ENCODE measurements around the gene RP9. TPM values are rescaled to one million over a fixed set of nuclear protein-coding genes. Genes with fewer than 3 reads are reported as not detected.

RP9 gene
- total and polyA plus RNA-seq, 2 of the 13 experiments (the other 11 are each of a cell fraction or from before 2014, with no cell fraction given) = 14.2 to 18.6 TPM

GRCh38 chr7:33062782-33063443 is 46.3 kb downstream of the RP9 start (continued):
- TF ChIP-seq HDAC2 (CRISPR knock-in tag; IDR thresholded peaks at IDR 0.05) (no peak), FOXK2 (IDR thresholded peaks at IDR 0.05) (no peak), ZNF513 (CRISPR knock-in tag; conservative IDR thresholded peaks at IDR 0.05) (no peak), ZNF569 (CRISPR knock-in tag; IDR thresholded peaks at IDR 0.05; ENCODE audit: borderline replicate concordance) (no peak), FOXA3 (CRISPR knock-in tag; IDR thresholded peaks at IDR 0.05) (no peak; the same call in 1 of the 2 replicates), NFE2 (CRISPR knock-in tag; IDR thresholded peaks at IDR 0.05) (no peak), SP1 (IDR thresholded peaks at IDR 0.05) (no peak), SP1 (CRISPR knock-in tag; IDR thresholded peaks at IDR 0.05) (peak; percentile 75), NFE2L2 (IDR thresholded peaks at IDR 0.05; ENCODE audit: low read length) (no peak), ZNF672 (CRISPR knock-in tag; IDR thresholded peaks at IDR 0.05) (no peak), NCOA1 (CRISPR knock-in tag; IDR thresholded peaks at IDR 0.05) (no peak), THAP7 (CRISPR knock-in tag; IDR thresholded peaks at IDR 0.05) (no peak), ZNF605 (CRISPR knock-in tag; IDR thresholded peaks at IDR 0.05) (no peak), ZNF205 (CRISPR knock-in tag; IDR thresholded peaks at IDR 0.05) (no peak), SAP130 (CRISPR knock-in tag; IDR thresholded peaks at IDR 0.05; ENCODE audit: low read depth) (peak; percentile 79), ZNF362 (CRISPR knock-in tag; IDR thresholded peaks at IDR 0.05; ENCODE audit: borderline replicate concordance) (no peak), JUNB (CRISPR knock-in tag; IDR thresholded peaks at IDR 0.05; ENCODE audit: borderline replicate concordance) (no peak), ZNF512B (CRISPR knock-in tag; IDR thresholded peaks at IDR 0.05; ENCODE audit: borderline replicate concordance) (no peak), ZNF775 (CRISPR knock-in tag; IDR thresholded peaks at IDR 0.05; ENCODE audit: borderline replicate concordance) (no peak), CTCF (CRISPR knock-in tag; IDR thresholded peaks at IDR 0.05) (peak; percentile 18; the same call in 1 of the 2 replicates), CENPX (CRISPR knock-in tag; IDR thresholded peaks at IDR 0.05) (no peak), POLR2AphosphoS5 (IDR thresholded peaks at IDR 0.05; ENCODE audit: low read depth, low read length) (peak; percentile 64), NR0B2 (CRISPR knock-in tag; IDR thresholded peaks at IDR 0.05) (no peak)
